Adrenal gland (tissue), 12 donors: ENCODE measurements around the gene MRFAP1L1. TPM values are rescaled to one million over a fixed set of nuclear protein-coding genes. Genes with fewer than 3 reads are reported as not detected.

ENCODE experiments used
- DNase-seq, 7 donors: peaks; one replicate each; pipeline ENCODE4 v3.0.0-alpha.2; 2019 to 2020
- H3K27ac ChIP-seq, 5 donors: fragments of 200-600 bp; sonication (generic) in 4 of 5; 1 replicate in 3 of 5; 2 replicates in 2 of 5; pipeline versions ENCODE4 v1.5.1 to v1.8.0; 2016 to 2020; ENCODE audit warnings: mild to moderate bottlenecking in 1 of 5
- H3K27me3 ChIP-seq: fragments of 200-600 bp; 2 replicates; pipeline ENCODE4 v1.8.0; 2021
- H3K36me3 ChIP-seq, 2 donors: fragments of 200-600 bp; replicated peaks in 1 of 2; 1 replicate in 1 of 2; 2 replicates in 1 of 2; pipeline versions ENCODE4 v1.5.1 to v1.8.0; 2018 to 2022
- H3K4me1 ChIP-seq, 2 donors: fragments of 200-600 bp; replicated peaks in 1 of 2; 1 replicate in 1 of 2; 2 replicates in 1 of 2; pipeline versions ENCODE4 v1.5.1 to v1.8.0; 2018 to 2021
- H3K4me3 ChIP-seq, 4 donors: fragments of 200-600 bp; sonication (generic) in 3 of 4; one replicate each; pipeline ENCODE4 v1.5.1; 2016 to 2018
- H3K9me3 ChIP-seq, 3 donors: fragments of 200-600 bp; sonication (generic) in 1 of 3; replicated peaks in 1 of 3; 1 replicate in 2 of 3; 2 replicates in 1 of 3; pipeline versions ENCODE4 v1.5.1 to v1.8.0; 2016 to 2021
- CTCF ChIP-seq, 6 experiments: fragments of 450-650 bp in 4 of 6; fragments of 200-600 bp in 2 of 6; sonication (generic) in 1 of 6; IDR thresholded peaks; 1 replicate in 5 of 6; 2 replicates in 1 of 6; pipeline versions ENCODE4 v1.5.1 to v1.8.0; 2016 to 2021; ENCODE audit warnings: antibody characterized with exemption in 6 of 6, mild to moderate bottlenecking in 2 of 6, moderate library complexity in 1 of 6
- POLR2A ChIP-seq, 2 donors: fragments of 450-650 bp; IDR thresholded peaks; one replicate each; pipeline ENCODE4 v1.6.1; 2017; ENCODE audit warnings: antibody characterized with exemption in 2 of 2, mild to moderate bottlenecking in 2 of 2, moderate library complexity in 1 of 2
- WGBS, 4 donors: extraction: QIAGEN DNeasy Blood & Tissue Kit in 2 of 4; methylation state at CpG; one replicate each; pipeline versions ENCODE4 v1.1.5 to v1.1.7; 2013 to 2017; 5-methylcytosine and 5-hydroxymethylcytosine counted together
- intact Hi-C, 2 donors: fragments of 100-400 bp; cut with DNase I; formaldehyde crosslinking; loops; one replicate each; pipeline versions ENCODE4 v1.14.1 to v1.15.0; 2022 to 2023
- polyA plus RNA-seq, 3 donors: library from polyadenylated mRNA; stranded (reverse); fragments of 200-250 nt in 2 of 3; fragments of 350-450 nt in 1 of 3; fragmentation: Illumina TruSeq in 1 of 3; extraction: RNeasy Lipid Tissue Mini Kit (QIAGEN cat#74804) in 1 of 3; gene quantifications; one replicate each; pipeline ENCODE4 v1.2.3, GENCODE V29; 2013 to 2014
- total RNA-seq, 9 donors: library from RNA; depleted of rRNA in 4 of 9; stranded (reverse); fragments of >200 nt in 4 of 9; fragments of 120-200 nt in 1 of 9; fragmentation: NEBNext Ultra II Directional in 1 of 9; extraction: Animal tissue kit (Norgen Biotek cat#: 25700) in 1 of 9; gene quantifications; one replicate each; pipeline versions ENCODE4 v1.1.0 to v1.2.4, GENCODE V29; 2013 to 2023
- donor health status: healthy with polysubstance abuse.
- donor health status: Bipolar disorder and iron deficiency.
- donor health status: DM: yes; HTN: yes; CAD: no.
- donor health status: DM: no; HTN: no; CAD: no.
- donor health status: DM: no; HTN: no; CAD: no.
- donor health status: DM: yes; HTN: yes; CAD: no.

The MRFAP1L1 gene
- total and polyA plus RNA-seq, 12 donors = 53.0 to 100 (median 63.2) TPM

DNA sequence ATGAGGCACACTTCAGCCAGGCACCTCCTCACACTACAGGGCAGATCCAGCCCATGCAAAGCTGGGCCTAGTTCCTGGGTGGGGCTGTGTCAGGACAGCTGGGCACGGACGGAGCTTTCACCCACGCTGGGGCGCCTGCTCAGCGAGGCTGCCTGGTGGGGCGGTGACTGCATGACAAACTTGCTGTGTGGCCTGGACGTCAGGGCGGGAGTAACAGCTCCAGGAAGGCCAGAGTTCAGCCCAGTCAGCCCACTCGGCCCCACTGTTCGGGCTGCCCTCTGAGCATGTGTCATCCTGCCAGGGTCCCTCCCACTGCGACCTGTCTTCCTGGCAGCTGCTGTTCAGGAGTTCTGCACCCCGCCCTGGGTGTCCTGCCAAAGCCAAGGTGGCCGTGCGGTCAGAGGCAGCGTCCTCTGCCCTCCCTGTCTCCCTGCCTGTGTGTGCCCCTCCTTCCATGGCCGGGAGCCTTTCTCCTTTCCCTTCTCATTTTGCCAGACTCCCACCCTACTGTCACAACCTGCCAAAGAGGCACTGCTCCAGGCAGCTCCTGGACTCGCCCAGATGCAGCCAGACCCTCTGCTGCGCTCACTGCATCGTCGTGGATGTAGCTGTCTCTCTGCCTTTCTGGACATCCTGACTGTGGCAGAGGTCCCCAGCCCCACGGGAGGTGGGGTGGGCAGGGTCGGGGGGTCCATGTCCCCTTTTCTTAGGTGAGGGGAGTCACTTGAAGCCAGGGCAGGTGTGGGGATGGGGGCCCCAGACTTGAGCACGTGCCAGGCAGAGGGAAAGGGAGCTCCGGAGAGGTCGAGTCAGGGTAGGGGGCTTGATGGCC lies 39.9 kb upstream of the MRFAP1L1 start:
- DNase-seq = peak; percentile 44 to 85 (median 68)
- intact Hi-C loops = no loop called here
- WGBS, 4 donors = 52 to 72% (median 58%) methylated on average over 12 to 25 of the region's 25 CpGs
- H3K4me3 ChIP-seq = no peak overlapping the region
- H3K27ac ChIP-seq = peak overlapping the region in 1 of 5 donors; percentile 66
- no peaks in the 10 kb centered on the region for H3K4me1 ChIP-seq
- H3K36me3 ChIP-seq = no peaks in the 10 kb centered on the region
- H3K9me3 ChIP-seq = no peaks in the 10 kb centered on the region
- TF ChIP-seq CTCF (IDR thresholded peaks at IDR 0.05) (no peak), POLR2A (IDR thresholded peaks at IDR 0.05) (no peak)
- no peaks in the 10 kb centered on the region for H3K27me3 ChIP-seq

GRCh38 chr4:6748286-6748685 lies 38.6 kb upstream of the MRFAP1L1 start:
- H3K27ac ChIP-seq = no peak overlapping the region
- DNase-seq = no peak
- intact Hi-C loops = no loop called here
- H3K4me1 ChIP-seq = no peaks in the 10 kb centered on the region
- WGBS, 4 donors = 63 to 86% (median 81%) methylated on average over 1 to 9 of the region's 9 CpGs
- H3K9me3 ChIP-seq = no peaks in the 10 kb centered on the region
- H3K4me3 ChIP-seq = no peak overlapping the region
- TF ChIP-seq POLR2A (IDR thresholded peaks at IDR 0.05) (no peak), CTCF (IDR thresholded peaks at IDR 0.05) (no peak)
- H3K27me3 ChIP-seq = no peaks in the 10 kb centered on the region
- no peaks in the 10 kb centered on the region for H3K36me3 ChIP-seq

- no peaks in the 10 kb centered on the region for H3K9me3 ChIP-seq
- H3K4me1 ChIP-seq = no peaks in the 10 kb centered on the region
- intact Hi-C loops = no loop called here
- DNase-seq = no peak
- 71 to 79% (median 76%) methylated on average over 10 to 11 of the region's 11 CpGs for WGBS, 4 donors
- no peak for TF ChIP-seq POLR2A (IDR thresholded peaks at IDR 0.05)
- no peak for TF ChIP-seq CTCF (IDR thresholded peaks at IDR 0.05)
- H3K27ac ChIP-seq = no peak overlapping the region
- H3K27me3 ChIP-seq = no peaks in the 10 kb centered on the region
- H3K36me3 ChIP-seq = no peaks in the 10 kb centered on the region
- H3K4me3 ChIP-seq = no peak overlapping the region
These were observed 37.8 kb upstream of the MRFAP1L1 start for GRCh38 chr4:6747294-6748051.

- 66 to 73% (median 70%) methylated on average over 15 to 20 of the region's 20 CpGs for WGBS, 4 donors
- H3K4me3 ChIP-seq = no peak overlapping the region
- intact Hi-C loops = no loop called here
- TF ChIP-seq CTCF (IDR thresholded peaks at IDR 0.05) (no peak), POLR2A (IDR thresholded peaks at IDR 0.05) (no peak)
- H3K36me3 ChIP-seq = no peaks in the 10 kb centered on the region
- no peak overlapping the region for H3K27ac ChIP-seq
- H3K9me3 ChIP-seq = no peaks in the 10 kb centered on the region
- no peaks in the 10 kb centered on the region for H3K27me3 ChIP-seq
- H3K4me1 ChIP-seq = no peaks in the 10 kb centered on the region
- DNase-seq = peak in 1 of 7 donors; percentile 10
These were observed 37.1 kb upstream of the MRFAP1L1 start for GRCh38 chr4:6746721-6747293.
